Neural progenitor cell (in vitro differentiated cells): ENCODE data around the gene SMIM35.

ENCODE experiments used
- EZH2 ChIP-seq: fragments of 200-600 bp; sonication (generic); IDR thresholded peaks from 2 replicates; pipeline ENCODE4 v1.6.1; 2017; ENCODE audit warnings: antibody characterized with exemption, mild to moderate bottlenecking, moderate library complexity
- EZH2phosphoT487 ChIP-seq: fragments of 200-600 bp; sonication (generic); IDR thresholded peaks from 2 replicates; pipeline ENCODE4 v1.6.1; 2017; ENCODE audit warnings: antibody characterized with exemption
- TF ChIP-seq, protein P1 (sequence below): fragments of 200-600 bp; sonication (generic); IDR thresholded peaks from 2 replicates; pipeline ENCODE4 v1.5.1; 2017; ENCODE audit warnings: antibody characterized with exemption, mild to moderate bottlenecking

DNA sequence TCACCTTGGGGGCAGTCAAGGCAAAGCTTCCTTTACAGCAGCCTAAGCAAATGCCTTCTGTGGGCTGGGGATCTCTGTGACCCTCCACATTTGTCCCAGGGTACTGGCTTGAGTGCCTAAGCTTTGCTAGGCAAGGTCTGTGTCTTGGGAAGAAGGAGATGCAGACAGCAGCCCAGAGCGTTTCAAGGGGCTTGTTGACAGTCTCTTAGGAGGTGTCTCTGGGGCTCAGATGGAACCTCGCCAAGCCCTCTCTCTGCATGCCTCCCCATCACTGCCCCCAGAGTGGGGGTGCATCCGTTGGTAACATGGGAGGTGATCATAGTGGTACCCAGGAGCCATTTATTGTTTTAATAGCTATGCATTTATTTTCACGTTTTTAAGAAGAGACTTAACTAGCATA, 39.0 kb downstream of the SMIM35 start:
- TF ChIP-seq, protein P1, sequence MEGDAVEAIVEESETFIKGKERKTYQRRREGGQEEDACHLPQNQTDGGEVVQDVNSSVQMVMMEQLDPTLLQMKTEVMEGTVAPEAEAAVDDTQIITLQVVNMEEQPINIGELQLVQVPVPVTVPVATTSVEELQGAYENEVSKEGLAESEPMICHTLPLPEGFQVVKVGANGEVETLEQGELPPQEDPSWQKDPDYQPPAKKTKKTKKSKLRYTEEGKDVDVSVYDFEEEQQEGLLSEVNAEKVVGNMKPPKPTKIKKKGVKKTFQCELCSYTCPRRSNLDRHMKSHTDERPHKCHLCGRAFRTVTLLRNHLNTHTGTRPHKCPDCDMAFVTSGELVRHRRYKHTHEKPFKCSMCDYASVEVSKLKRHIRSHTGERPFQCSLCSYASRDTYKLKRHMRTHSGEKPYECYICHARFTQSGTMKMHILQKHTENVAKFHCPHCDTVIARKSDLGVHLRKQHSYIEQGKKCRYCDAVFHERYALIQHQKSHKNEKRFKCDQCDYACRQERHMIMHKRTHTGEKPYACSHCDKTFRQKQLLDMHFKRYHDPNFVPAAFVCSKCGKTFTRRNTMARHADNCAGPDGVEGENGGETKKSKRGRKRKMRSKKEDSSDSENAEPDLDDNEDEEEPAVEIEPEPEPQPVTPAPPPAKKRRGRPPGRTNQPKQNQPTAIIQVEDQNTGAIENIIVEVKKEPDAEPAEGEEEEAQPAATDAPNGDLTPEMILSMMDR, result no peak
- TF ChIP-seq EZH2phosphoT487 (no peak), EZH2 (no peak)
